ENCODE data around the gene JAKMIP1.

GRCh38 chr4:6063684-6064083, 136.7 kb downstream of the JAKMIP1 start:
- TF ChIP-seq XRCC5 (optimal IDR thresholded peaks at IDR 0.05; ENCODE audit: low read length): no peak
- no peak for TF ChIP-seq JUN (CRISPR knock-in tag; IDR thresholded peaks at IDR 0.05)
- no peak for TF ChIP-seq YY1 (IDR thresholded peaks at IDR 0.05; ENCODE audit: insufficient read depth, insufficient replicate concordance, low read depth, low read length)
- no peak for TF ChIP-seq ZNF563 (CRISPR knock-in tag; IDR thresholded peaks at IDR 0.05)
- TF ChIP-seq RFX5 (IDR thresholded peaks at IDR 0.05; ENCODE audit: low read depth, low read length): no peak
- TF ChIP-seq FOXK2 (IDR thresholded peaks at IDR 0.05): no peak
- TF ChIP-seq KDM1A (CRISPR knock-in tag; IDR thresholded peaks at IDR 0.05): no peak
- TF ChIP-seq ZNF615 (CRISPR knock-in tag; IDR thresholded peaks at IDR 0.05; ENCODE audit: borderline replicate concordance): no peak
- TF ChIP-seq, protein P1, sequence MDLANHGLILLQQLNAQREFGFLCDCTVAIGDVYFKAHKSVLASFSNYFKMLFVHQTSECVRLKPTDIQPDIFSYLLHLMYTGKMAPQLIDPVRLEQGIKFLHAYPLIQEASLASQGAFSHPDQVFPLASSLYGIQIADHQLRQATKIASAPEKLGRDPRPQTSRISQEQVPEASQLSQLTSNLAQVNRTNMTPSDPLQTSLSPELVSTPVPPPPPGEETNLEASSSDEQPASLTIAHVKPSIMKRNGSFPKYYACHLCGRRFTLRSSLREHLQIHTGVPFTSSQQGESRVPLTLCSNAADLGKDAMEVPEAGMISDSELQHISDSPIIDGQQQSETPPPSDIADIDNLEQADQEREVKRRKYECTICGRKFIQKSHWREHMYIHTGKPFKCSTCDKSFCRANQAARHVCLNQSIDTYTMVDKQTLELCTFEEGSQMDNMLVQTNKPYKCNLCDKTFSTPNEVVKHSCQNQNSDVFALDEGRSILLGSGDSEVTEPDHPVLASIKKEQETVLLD (CRISPR knock-in tag; IDR thresholded peaks at IDR 0.05; ENCODE audit: low read depth): no peak
- TF ChIP-seq ZNF34 (CRISPR knock-in tag; IDR thresholded peaks at IDR 0.05; ENCODE audit: borderline replicate concordance): no peak
